GM21737 (cell line): ENCODE measurements around the gene FOXO3.

Experiments
- ATAC-seq: cut with Tn5 transposase; IDR thresholded peaks from one replicate; pipeline ENCODE4 v1.9.1; 2021; ENCODE audit warnings: mild to moderate bottlenecking, moderate library complexity; ENCODE audit not compliant: unreplicated experiment

Gene FOXO3

GRCh38 chr6:108594151-108594550 is 33.4 kb downstream of the FOXO3 start:
- ATAC-seq, result no peak

- no peak for ATAC-seq
These were observed 33.9 kb downstream of the FOXO3 start for GRCh38 chr6:108594640-108595039.

- no peak for ATAC-seq
These were observed 36.2 kb downstream of the FOXO3 start for GRCh38 chr6:108596956-108597355.

- ATAC-seq, result no peak
These were observed 37.0 kb downstream of the FOXO3 start for GRCh38 chr6:108597572-108598304.

GRCh38 chr6:108598305-108598863 is 37.7 kb downstream of the FOXO3 start:
- ATAC-seq, result no peak

- no peak for ATAC-seq
These were observed 43.4 kb downstream of the FOXO3 start for GRCh38 chr6:108604156-108604555.

- no peak for ATAC-seq
These were observed 45.6 kb downstream of the FOXO3 start for GRCh38 chr6:108606250-108606690.

GRCh38 chr6:108608453-108609275 is 47.9 kb downstream of the FOXO3 start:
- no peak for ATAC-seq

- no peak for ATAC-seq
These were observed 48.6 kb downstream of the FOXO3 start for GRCh38 chr6:108609276-108609769.

- no peak for ATAC-seq
These were observed 49.6 kb downstream of the FOXO3 start for GRCh38 chr6:108610270-108610839.

- no peak for ATAC-seq
These were observed 50.4 kb downstream of the FOXO3 start for GRCh38 chr6:108610957-108611586.

GRCh38 chr6:108612852-108613251 is 52.1 kb downstream of the FOXO3 start:
- no peak for ATAC-seq

GRCh38 chr6:108616544-108616943 is 55.8 kb downstream of the FOXO3 start:
- no peak for ATAC-seq

GRCh38 chr6:108616973-108617372 is 56.3 kb downstream of the FOXO3 start:
- no peak for ATAC-seq

GRCh38 chr6:108618623-108619152 is 58.0 kb downstream of the FOXO3 start:
- ATAC-seq, result no peak

- ATAC-seq, result no peak
These were observed 58.9 kb downstream of the FOXO3 start for GRCh38 chr6:108619431-108620197.

GRCh38 chr6:108621117-108621516 is 60.4 kb downstream of the FOXO3 start:
- ATAC-seq, result no peak

GRCh38 chr6:108622641-108623298 is 62.1 kb downstream of the FOXO3 start:
- ATAC-seq, result no peak

GRCh38 chr6:108623995-108624394 is 63.3 kb downstream of the FOXO3 start:
- ATAC-seq, result no peak
